Uterus (tissue), 4 donors: ENCODE data around the gene SBNO1. TPM values are rescaled to one million over a fixed set of nuclear protein-coding genes. Genes with fewer than 3 reads are reported as not detected.
"Not testable (repeated sequence)": the region's sequence is repeated elsewhere in the genome, so short reads cannot be mapped to it uniquely, and the experiment has no call there.

ENCODE experiments used
- DNase-seq, 2 donors: peaks; one replicate each; pipeline ENCODE4 v3.0.0-alpha.2; 2019 to 2020
- H3K27ac ChIP-seq, 2 donors: fragments of 200-600 bp; sonication (generic); 1 replicate in 1 of 2; 2 replicates in 1 of 2; pipeline ENCODE4 v1.5.1; 2016 to 2018
- H3K27me3 ChIP-seq, 2 donors: fragments of 200-600 bp; sonication (generic); one replicate each; pipeline ENCODE4 v1.5.1; 2018 to 2019; ENCODE audit warnings: control low read depth in 1 of 2
- H3K36me3 ChIP-seq, 2 donors: fragments of 200-600 bp; sonication (generic); one replicate each; pipeline ENCODE4 v1.5.1; 2019; ENCODE audit warnings: control low read depth in 1 of 2
- H3K4me1 ChIP-seq, 2 donors: fragments of 200-600 bp; sonication (generic); one replicate each; pipeline ENCODE4 v1.5.1; 2018 to 2019; ENCODE audit warnings: control low read depth in 1 of 2
- H3K4me3 ChIP-seq, 2 donors: fragments of 200-600 bp; sonication (generic); 1 replicate in 1 of 2; 2 replicates in 1 of 2; pipeline ENCODE4 v1.5.1; 2018 to 2019; ENCODE audit warnings: mild to moderate bottlenecking in 1 of 2
- H3K9me3 ChIP-seq, 2 donors: fragments of 200-600 bp; sonication (generic); one replicate each; pipeline ENCODE4 v1.5.1; 2019; ENCODE audit warnings: control low read depth in 1 of 2
- POLR2A ChIP-seq, 2 donors: fragments of 450-650 bp; IDR thresholded peaks; one replicate each; pipeline ENCODE4 v1.6.1; 2016; ENCODE audit warnings: antibody characterized with exemption in 2 of 2, mild to moderate bottlenecking in 1 of 2, moderate library complexity in 1 of 2
- intact Hi-C: fragments of 100-400 bp; cut with DNase I; formaldehyde crosslinking; loops from one replicate; pipeline ENCODE4 v1.15.1; 2023; ENCODE audit warnings: low total_unique reads
- total RNA-seq, 4 donors: library from RNA; depleted of rRNA in 3 of 4; stranded (reverse); fragments of >200 nt in 3 of 4; gene quantifications; one replicate each; pipeline versions ENCODE4 v1.1.0 to v1.2.4, GENCODE V29; 2014 to 2023
- TF ChIP-seq, protein P1 (sequence below), 4 experiments: fragments of 200-600 bp in 2 of 4; fragments of 450-650 bp in 2 of 4; sonication (generic) in 2 of 4; IDR thresholded peaks; one replicate each; pipeline ENCODE4 v1.5.1; 2016 to 2019; ENCODE audit warnings: antibody characterized with exemption in 4 of 4, mild to moderate bottlenecking in 2 of 4, moderate library complexity in 1 of 4
- donor health status: DM: yes; HTN: yes; CAD: no.

Gene SBNO1
- total RNA-seq, 4 donors from 2014 or later: 16.8 to 40.5 (median 33.0) TPM

DNA sequence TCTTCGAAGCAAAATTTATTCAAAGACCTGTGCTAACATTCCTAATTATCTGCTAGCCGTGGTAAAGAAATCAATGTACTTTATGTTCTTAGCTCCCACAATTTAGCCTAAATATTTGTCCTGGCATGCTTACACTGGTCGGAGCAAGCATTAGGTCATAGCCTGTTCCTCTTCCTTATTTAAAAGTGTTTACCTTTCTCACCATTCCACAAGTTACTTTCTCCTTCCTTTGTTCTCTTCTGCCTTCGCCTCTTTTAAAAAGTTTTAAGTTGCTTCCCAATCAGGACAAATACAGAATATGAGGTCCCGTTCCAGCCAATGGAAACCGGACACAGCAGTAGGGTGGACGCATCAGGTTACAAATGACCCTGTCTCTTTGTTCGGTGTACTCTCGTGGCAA lies 104.6 kb downstream of the SBNO1 start:
- peaks cover 0 to 1% of the 10 kb centered on the region in 2 donors for H3K4me1 ChIP-seq
- TF ChIP-seq, protein P1, sequence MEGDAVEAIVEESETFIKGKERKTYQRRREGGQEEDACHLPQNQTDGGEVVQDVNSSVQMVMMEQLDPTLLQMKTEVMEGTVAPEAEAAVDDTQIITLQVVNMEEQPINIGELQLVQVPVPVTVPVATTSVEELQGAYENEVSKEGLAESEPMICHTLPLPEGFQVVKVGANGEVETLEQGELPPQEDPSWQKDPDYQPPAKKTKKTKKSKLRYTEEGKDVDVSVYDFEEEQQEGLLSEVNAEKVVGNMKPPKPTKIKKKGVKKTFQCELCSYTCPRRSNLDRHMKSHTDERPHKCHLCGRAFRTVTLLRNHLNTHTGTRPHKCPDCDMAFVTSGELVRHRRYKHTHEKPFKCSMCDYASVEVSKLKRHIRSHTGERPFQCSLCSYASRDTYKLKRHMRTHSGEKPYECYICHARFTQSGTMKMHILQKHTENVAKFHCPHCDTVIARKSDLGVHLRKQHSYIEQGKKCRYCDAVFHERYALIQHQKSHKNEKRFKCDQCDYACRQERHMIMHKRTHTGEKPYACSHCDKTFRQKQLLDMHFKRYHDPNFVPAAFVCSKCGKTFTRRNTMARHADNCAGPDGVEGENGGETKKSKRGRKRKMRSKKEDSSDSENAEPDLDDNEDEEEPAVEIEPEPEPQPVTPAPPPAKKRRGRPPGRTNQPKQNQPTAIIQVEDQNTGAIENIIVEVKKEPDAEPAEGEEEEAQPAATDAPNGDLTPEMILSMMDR (IDR thresholded peaks at IDR 0.05): no peak
- TF ChIP-seq POLR2A (IDR thresholded peaks at IDR 0.05): no peak
- no peak overlapping the region for H3K4me3 ChIP-seq
- no peak for DNase-seq
- H3K27me3 ChIP-seq: no peaks in the 10 kb centered on the region
- no peaks in the 10 kb centered on the region for H3K9me3 ChIP-seq
- H3K36me3 ChIP-seq: no peaks in the 10 kb centered on the region
- intact Hi-C loops: no loop called here
- H3K27ac ChIP-seq: no peak overlapping the region

GRCh38 chr12:123258593-123258992 lies 106.1 kb downstream of the SBNO1 start:
- no peak for DNase-seq
- no peaks in the 10 kb centered on the region for H3K36me3 ChIP-seq
- H3K4me1 ChIP-seq: peaks cover 0 to 3% of the 10 kb centered on the region in 2 donors
- TF ChIP-seq POLR2A (IDR thresholded peaks at IDR 0.05): no peak
- TF ChIP-seq, protein P1 (IDR thresholded peaks at IDR 0.05): no peak
- no peaks in the 10 kb centered on the region for H3K9me3 ChIP-seq
- no peak overlapping the region for H3K27ac ChIP-seq
- intact Hi-C loops: no loop called here
- H3K27me3 ChIP-seq: no peaks in the 10 kb centered on the region
- no peak overlapping the region for H3K4me3 ChIP-seq

- H3K4me1 ChIP-seq: peaks cover 3 to 10% of the 10 kb centered on the region in 2 donors
- H3K27me3 ChIP-seq: no peaks in the 10 kb centered on the region
- no peak overlapping the region for H3K4me3 ChIP-seq
- no peaks in the 10 kb centered on the region for H3K36me3 ChIP-seq
- TF ChIP-seq POLR2A (IDR thresholded peaks at IDR 0.05): no peak
- TF ChIP-seq, protein P1 (IDR thresholded peaks at IDR 0.05): no peak
- DNase-seq: no peak
- intact Hi-C loops: no loop called here
- H3K9me3 ChIP-seq: no peaks in the 10 kb centered on the region
- H3K27ac ChIP-seq: peak overlapping the region; percentile 20 to 51
These were observed 109.7 kb downstream of the SBNO1 start for GRCh38 chr12:123254853-123255446.

DNA sequence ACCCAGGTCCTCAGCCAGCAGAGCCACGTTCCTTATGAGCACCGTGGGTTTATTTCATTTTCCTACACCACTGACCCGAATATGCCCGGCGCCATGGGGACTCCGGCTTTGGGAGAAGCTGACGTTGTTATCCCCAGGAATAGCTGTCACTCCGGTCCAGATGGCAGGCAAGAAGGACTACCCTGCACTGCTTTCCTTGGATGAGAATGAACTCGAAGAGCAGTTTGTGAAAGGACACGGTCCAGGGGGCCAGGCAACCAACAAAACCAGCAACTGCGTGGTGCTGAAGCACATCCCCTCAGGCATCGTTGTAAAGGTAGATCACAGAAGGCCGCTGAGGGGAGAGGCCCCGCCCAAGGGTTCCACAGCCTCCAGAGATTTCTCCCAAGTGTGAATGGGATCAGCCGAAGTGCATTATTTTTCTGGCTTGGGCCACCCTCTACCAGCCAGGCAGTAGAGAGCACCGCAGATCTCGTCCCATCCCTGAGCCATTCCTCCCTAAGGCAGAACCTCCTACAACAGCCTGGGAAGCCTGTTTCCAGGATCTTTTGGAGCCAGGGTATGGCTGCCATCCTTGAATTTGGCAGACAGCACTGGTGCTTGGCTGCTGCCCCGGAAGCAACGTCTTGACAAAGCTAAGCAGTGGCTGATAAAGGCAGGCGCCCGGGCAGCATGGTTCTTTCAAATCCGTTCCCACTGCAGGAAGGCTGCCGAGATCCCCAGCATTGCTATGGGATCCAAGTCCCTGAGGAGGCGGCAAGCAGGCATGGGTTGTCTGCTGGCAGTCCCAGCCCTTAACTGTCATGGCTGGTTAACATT lies 110.8 kb downstream of the SBNO1 start:
- TF ChIP-seq, protein P1 (IDR thresholded peaks at IDR 0.05): no peak
- TF ChIP-seq POLR2A (IDR thresholded peaks at IDR 0.05): no peak
- Histone ChIP-seq H3K27ac (peak overlapping the region; percentile 20 to 51), H3K9me3 (no peaks in the 10 kb centered on the region), H3K27me3 (no peaks in the 10 kb centered on the region), H3K4me1 (peaks cover 3 to 10% of the 10 kb centered on the region in 2 donors), H3K36me3 (no peaks in the 10 kb centered on the region), H3K4me3 (no peak overlapping the region)
- intact Hi-C loops: no loop called here
- DNase-seq: no peak

- H3K27me3 ChIP-seq, H3K9me3 ChIP-seq, H3K4me3 ChIP-seq, H3K36me3 ChIP-seq, intact Hi-C loops, DNase-seq: not testable (repeated sequence)
- H3K27ac ChIP-seq: peak overlapping the region; percentile 63 to 68
- H3K4me1 ChIP-seq: peaks cover 3 to 10% of the 10 kb centered on the region in 2 donors
These were observed 112.3 kb downstream of the SBNO1 start for GRCh38 chr12:123252365-123252764.
